Right renal cortex interstitium (tissue), 3 donors: ENCODE data around the gene GSG1L2. TPM values are rescaled to one million over a fixed set of nuclear protein-coding genes. Genes with fewer than 3 reads are reported as not detected.

Experiments
- DNase-seq, 3 donors: peaks; one replicate each; pipeline ENCODE4 v3.0.0-alpha.2; 2013; ENCODE audit warnings: low read depth in 3 of 3, low spot score in 2 of 3
- polyA plus RNA-seq, 3 donors: library from polyadenylated mRNA; unstranded; fragments of 120-200 nt; gene quantifications; one replicate each; pipeline ENCODE4 v1.2.1, GENCODE V29; 2013; ENCODE audit not compliant: insufficient read length in 3 of 3

GSG1L2 gene
- polyA plus RNA-seq, 3 donors, result not detected

DNA sequence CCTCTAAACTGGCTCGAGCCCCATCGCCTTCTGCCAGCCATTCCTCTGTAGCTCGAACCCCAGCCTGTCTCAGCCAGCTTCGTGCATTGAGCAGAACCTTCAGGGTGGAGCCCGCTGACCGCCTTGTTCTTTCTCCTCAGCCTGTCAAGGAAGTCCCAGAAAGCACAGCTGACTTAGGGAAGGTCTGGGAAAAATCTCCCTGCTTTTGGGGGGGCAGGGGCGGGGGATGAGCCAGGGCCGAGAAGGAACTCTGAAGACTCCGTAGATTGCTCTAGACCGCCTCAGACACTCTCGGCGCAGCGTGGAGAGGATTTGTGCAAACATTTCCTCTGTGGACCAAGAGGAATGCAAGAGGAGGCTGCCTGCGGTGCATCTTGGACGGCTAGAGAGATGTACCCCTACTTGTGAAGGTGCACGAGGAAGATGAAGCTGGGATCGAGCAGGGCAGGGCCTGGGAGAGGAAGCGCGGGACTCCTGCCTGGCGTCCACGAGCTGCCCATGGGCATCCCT, 3.8 kb upstream of the GSG1L2 start, which contains the start of gene GLP2R:
GLP2R (plus strand) TSS at position 284 of the 510 bp plus-strand sequence; CDS start at position 424, 140 bp downstream.
- DNase-seq, result no peak

- no peak for DNase-seq
Measured at GRCh38 chr17:9824797-9825338, 3.0 kb upstream of the GSG1L2 start.

- DNase-seq, result no peak
Measured at GRCh38 chr17:9824094-9824493, 2.2 kb upstream of the GSG1L2 start.

- DNase-seq, result no peak
Measured at GRCh38 chr17:9820448-9820847, 1.4 kb downstream of the GSG1L2 start.

DNA sequence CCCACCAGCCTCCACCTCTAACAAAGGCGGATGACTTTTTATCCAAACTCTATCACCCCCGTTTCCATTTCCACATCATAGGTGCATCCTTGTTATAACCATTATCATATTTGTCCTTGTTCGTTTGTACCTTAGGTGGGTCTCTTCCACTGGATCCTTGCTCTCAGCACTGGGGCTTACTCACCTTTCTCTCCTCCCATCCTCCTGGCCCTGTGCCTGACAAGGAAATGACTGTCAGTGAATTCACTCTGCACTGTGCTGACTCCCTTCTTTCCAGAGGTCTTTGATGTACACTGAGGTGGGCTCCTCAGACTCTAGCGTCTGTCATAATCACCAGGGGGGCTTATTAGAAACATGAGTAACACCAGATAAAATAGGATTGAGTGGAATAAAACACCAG, 3.1 kb downstream of the GSG1L2 start:
- no peak for DNase-seq

- peak in 2 of 3 donors; percentile 31 to 45 for DNase-seq
Measured at GRCh38 chr17:9817086-9817485, 4.8 kb downstream of the GSG1L2 start.

GRCh38 chr17:9816472-9816871, 5.4 kb downstream of the GSG1L2 start:
- no peak for DNase-seq

GRCh38 chr17:9814337-9814945, 7.4 kb downstream of the GSG1L2 start:
- no peak for DNase-seq

GRCh38 chr17:9813166-9813565, 8.7 kb downstream of the GSG1L2 start:
- no peak for DNase-seq

- no peak for DNase-seq
Measured at GRCh38 chr17:9811537-9811936, 10.3 kb downstream of the GSG1L2 start.

DNA sequence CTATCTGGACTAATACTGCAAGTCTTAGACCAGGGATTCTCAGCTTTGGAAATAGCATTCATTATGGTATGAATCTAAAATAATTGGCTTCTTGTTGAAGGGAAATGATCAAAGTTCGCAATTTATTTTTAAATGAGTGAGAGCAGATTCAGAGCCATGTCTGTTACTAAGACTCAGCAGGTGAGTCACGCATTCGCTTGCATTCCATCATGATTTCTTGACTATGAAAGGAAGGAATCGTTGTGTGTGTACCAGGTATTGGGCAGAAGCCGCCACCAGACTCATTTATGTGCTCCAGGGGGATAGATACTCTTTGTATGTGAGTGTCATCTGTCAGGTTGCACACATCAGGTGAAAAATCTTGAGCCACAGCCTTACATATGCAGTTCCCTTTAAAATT, 10.8 kb downstream of the GSG1L2 start:
- DNase-seq, result no peak

DNA sequence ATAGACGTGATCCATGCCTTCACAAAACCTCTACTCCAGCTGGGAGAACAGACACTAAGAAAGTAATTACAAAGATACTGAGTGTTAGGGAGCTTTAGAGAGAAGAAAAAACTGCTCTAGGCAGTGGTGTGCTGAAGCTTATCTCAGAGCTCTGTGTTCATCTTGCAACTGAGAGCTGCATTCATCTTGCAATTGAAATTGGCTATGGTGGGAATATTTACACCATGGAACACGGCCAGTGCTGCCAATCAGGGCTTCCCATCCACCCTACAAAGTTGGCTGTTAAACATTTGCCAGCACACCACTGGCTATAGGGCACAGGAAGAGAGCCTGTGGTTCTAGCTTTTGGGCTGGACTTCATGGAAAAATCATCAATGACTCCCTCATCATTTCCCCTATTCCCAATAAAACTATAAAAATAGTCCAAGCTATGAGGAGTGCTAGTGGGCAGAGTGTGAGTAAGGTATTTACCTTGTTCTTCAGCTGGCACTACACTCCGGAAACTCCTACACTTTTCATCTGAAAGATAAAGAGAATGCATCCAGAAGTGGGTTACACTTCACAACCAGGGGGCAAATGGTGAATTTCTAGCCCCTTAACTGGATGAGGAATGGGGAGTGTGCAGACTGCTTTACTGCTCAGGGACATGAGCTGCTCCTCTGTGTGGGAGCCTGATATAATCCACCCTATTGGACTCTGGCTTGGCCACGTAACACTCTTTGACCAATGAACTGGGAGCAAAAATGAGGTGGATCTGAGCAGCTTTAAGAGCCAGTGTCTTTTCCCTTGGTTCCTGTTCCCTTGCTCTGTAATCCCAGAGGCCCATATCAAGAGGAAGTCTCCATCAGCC, 11.6 kb downstream of the GSG1L2 start:
- no peak for DNase-seq

GRCh38 chr17:9809409-9809808, 12.5 kb downstream of the GSG1L2 start:
- no peak for DNase-seq

- DNase-seq, result no peak
Measured at GRCh38 chr17:9806699-9807098, 15.2 kb downstream of the GSG1L2 start.

DNA sequence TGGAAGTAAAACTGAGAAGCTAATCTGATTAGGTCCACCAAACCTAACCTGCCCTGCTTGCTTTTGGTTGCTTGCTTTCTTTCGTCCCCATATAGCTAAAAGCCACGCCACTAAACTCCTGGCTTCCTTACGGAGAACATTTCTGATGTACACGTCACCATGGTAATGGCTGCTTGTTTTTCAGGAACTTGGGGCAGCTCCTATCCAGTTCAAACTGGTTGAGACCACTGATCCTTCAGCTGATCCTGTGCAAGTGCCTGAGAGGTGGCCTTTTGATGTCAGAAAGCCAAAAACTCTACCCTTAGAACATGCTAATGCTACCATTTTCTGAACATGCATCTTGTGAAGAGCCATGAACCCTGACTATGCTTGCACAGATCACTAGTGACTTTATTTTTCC, 16.1 kb downstream of the GSG1L2 start:
- DNase-seq, result no peak

- DNase-seq, result no peak
Measured at GRCh38 chr17:9802697-9803096, 19.2 kb downstream of the GSG1L2 start.

DNA sequence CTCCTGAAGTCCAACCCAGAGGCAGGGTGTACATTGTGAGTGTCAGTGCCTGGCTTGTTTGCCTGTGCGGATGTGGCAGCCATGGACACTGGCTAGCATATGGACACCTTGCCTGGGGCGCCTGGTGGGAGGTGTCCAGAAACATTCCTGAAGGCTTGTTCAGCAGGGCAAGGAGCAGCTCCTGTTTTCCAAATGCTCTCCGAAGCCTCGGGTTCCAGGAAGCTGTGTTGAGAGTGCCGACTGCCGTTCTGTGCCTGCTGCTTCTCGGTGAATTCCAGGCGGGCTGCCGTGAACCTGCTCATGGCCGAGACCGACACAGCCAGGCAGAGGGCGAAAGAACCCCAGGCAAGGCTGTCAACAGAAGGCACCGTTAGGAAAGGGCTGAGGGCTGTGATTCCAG, 19.6 kb downstream of the GSG1L2 start:
- no peak for DNase-seq

- DNase-seq, result no peak
Measured at GRCh38 chr17:9801505-9801904, 20.4 kb downstream of the GSG1L2 start.

DNA sequence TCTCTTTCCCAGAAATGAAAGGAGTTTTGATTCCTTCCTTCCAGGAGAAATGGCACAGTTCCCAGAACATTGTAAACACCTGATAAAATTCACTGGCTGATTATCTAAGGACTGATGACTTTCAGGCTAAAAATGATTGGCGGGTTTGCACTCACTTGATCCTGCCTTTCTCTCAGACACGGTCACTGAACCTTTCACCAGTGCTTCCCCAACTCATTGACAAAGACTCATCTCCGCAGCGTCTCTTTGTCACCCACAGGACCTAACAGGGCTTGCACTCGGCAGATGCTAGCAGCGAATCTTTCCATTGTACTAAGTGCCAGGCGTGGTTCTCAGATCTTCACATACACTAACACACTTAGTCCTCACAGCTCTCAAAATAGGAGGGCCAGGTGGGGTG, 23.2 kb downstream of the GSG1L2 start:
- no peak for DNase-seq

- DNase-seq, result no peak
Measured at GRCh38 chr17:9798008-9798407, 23.9 kb downstream of the GSG1L2 start.

DNA sequence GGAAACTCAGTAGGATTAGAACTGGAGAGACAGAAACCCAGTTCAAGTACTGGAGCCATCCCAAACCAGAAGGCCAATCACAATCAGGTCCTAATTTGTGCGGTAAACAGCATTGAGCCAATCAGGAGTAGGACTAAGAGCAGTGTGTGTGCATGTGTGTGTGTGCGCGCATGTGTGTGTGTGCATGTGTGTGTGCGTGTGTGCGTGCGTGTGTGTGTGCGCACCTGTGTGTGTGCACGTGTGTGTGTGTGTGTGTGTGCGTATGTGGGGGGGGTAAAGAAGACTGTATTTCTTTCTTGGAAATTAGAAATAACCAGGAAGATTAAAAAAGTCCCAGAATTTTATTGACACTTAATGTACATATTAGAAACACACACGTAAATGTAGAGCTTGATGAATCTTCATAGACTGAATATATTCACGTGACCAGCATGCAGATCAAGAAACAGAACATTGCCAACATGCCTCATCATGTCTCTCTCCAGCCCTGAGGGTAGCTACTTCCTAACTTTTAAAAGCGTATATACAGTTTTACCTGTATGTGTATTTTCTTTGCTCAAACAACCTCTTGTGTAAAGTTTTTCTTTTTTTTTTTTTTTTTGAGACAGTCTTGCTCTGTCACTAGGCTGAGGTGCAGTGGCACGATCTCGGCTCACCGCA, 29.6 kb downstream of the GSG1L2 start:
- DNase-seq, result no peak
